K562 (cell line): ENCODE results near the gene LUC7L. TPM values are rescaled to one million over a fixed set of nuclear protein-coding genes. Genes with fewer than 3 reads are reported as not detected.
A peak's percentile ranks its signal among the peaks of the same experiment; 100 is the strongest.

Experiments used
- ARID3B ChIP-seq: fragments of 250-450 bp; sonication (Bioruptor Pico); IDR thresholded peaks from 2 replicates; pipeline ENCODE4 v1.4.0; 2020; ENCODE audit warnings: borderline replicate concordance
- CCNT2 ChIP-seq: IDR thresholded peaks from 2 replicates; pipeline ENCODE4 v1.6.1; 2011; ENCODE audit warnings: borderline replicate concordance, low read depth, mild to moderate bottlenecking, moderate library complexity, mixed read lengths, low read length; ENCODE audit not compliant: insufficient read length; ENCODE audit errors: extremely low read depth
- CLOCK ChIP-seq: fragments of 250-450 bp; sonication (Bioruptor Pico); IDR thresholded peaks from 2 replicates; pipeline ENCODE4 v1.4.0; 2020; ENCODE audit warnings: mild to moderate bottlenecking, moderate library complexity, borderline replicate concordance
- ETS1 ChIP-seq: conservative IDR thresholded peaks from 2 replicates; pipeline ENCODE4 v1.6.1; 2011; ENCODE audit warnings: low read depth, mild to moderate bottlenecking, low read length; ENCODE audit not compliant: control insufficient read depth
- FOSL1 ChIP-seq: fragments of 200-800 bp; sonication (Bioruptor generic); conservative IDR thresholded peaks from 2 replicates; pipeline ENCODE4 v1.6.1; 2016; ENCODE audit warnings: missing genetic modification characterization, missing compliant biosample characterization
- HMBOX1 ChIP-seq: sonication (generic); IDR thresholded peaks from 2 replicates; pipeline ENCODE4 v1.6.1; 2016
- HMG20B ChIP-seq: fragments of 250-450 bp; sonication (Bioruptor Pico); IDR thresholded peaks from 2 replicates; pipeline ENCODE4 v1.5.0; 2021; ENCODE audit warnings: mild to moderate bottlenecking
- HNRNPK ChIP-seq: fragments of 200-400 bp; formaldehyde crosslinking; IDR thresholded peaks from one replicate; pipeline ENCODE4 v1.6.1; 2018; ENCODE audit warnings: mild to moderate bottlenecking, low read depth, low read length; ENCODE audit not compliant: poor library complexity, severe bottlenecking
- LCOR ChIP-seq: sonication (generic); formaldehyde crosslinking; IDR thresholded peaks from 2 replicates; pipeline ENCODE4 v1.8.0; 2022; ENCODE audit warnings: mild to moderate bottlenecking, missing genetic modification reagents
- MXI1 ChIP-seq: IDR thresholded peaks from 2 replicates; pipeline ENCODE4 v1.6.1; 2011; ENCODE audit warnings: low read depth, mild to moderate bottlenecking, improper control_type of control experiment, low read length
- NR2F6 ChIP-seq: fragments of 450-650 bp; formaldehyde crosslinking; IDR thresholded peaks from 2 replicates; pipeline ENCODE4 v1.4.0; 2020; ENCODE audit warnings: mild to moderate bottlenecking
- NR4A1 ChIP-seq, 2 experiments: fragments of 250-450 bp in 1 of 2; fragments of 450-650 bp in 1 of 2; sonication (Bioruptor Pico) in 1 of 2; IDR thresholded peaks; 2 replicates each; pipeline versions ENCODE4 v1.4.0 to v1.6.1; 2016 to 2020; ENCODE audit warnings: mild to moderate bottlenecking in 2 of 2, missing compliant biosample characterization in 1 of 2, missing genetic modification characterization in 1 of 2, moderate library complexity in 1 of 2
- RBM39 ChIP-seq: fragments of 200-400 bp; formaldehyde crosslinking; optimal IDR thresholded peaks from 2 replicates; pipeline ENCODE3; 2018; ENCODE audit warnings: low read depth, low read length
- SRSF9 ChIP-seq: fragments of 200-400 bp; formaldehyde crosslinking; IDR thresholded peaks from 2 replicates; pipeline ENCODE4 v1.6.1; 2017; ENCODE audit warnings: low read depth, low read length, borderline replicate concordance
- ZNF124 ChIP-seq: sonication (generic); formaldehyde crosslinking; IDR thresholded peaks from 2 replicates; pipeline ENCODE4 v1.8.1; 2022; ENCODE audit warnings: missing genetic modification reagents
- ZNF263 ChIP-seq: sonication (generic); formaldehyde crosslinking; IDR thresholded peaks from 2 replicates; pipeline ENCODE4 v1.8.0; 2022; ENCODE audit warnings: mild to moderate bottlenecking, missing genetic modification reagents, borderline replicate concordance
- ZNF707 ChIP-seq: fragments of 250-450 bp; sonication (Bioruptor Pico); conservative IDR thresholded peaks from 2 replicates; pipeline ENCODE4 v1.8.0; 2022; ENCODE audit warnings: inconsistent platforms, mild to moderate bottlenecking, moderate library complexity
- polyA plus RNA-seq, 8 experiments: library from polyadenylated mRNA; depleted of rRNA in 4 of 8; stranded (reverse) in 5 of 8; unstranded in 3 of 8; fragments of >200 nt; fragmentation: Nextera tagmentation in 2 of 8; fragmentation: Illumina TruSeq in 1 of 8; extraction: Ambion mirVana in 2 of 8; extraction: Trizol in 1 of 8; gene quantifications; 2 replicates each; pipeline versions ENCODE4 v1.2.1 to v1.2.3, GENCODE V29; 2011 to 2014; ENCODE audit warnings: inconsistent platforms in 1 of 8, missing spikeins in 1 of 8
- total RNA-seq, 7 experiments: library from RNA; depleted of rRNA in 6 of 7; stranded (reverse); fragments of >200 nt in 6 of 7; fragmentation: Illumina TruSeq in 2 of 7; extraction: Trizol in 2 of 7; gene quantifications; 2 replicates each; pipeline versions ENCODE4 v1.2.1 to v1.2.3, GENCODE V29; 2011 to 2021; ENCODE audit warnings: low replicate concordance in 1 of 7
- TF ChIP-seq, protein P1 (sequence below): fragments of 450-650 bp; IDR thresholded peaks from 2 replicates; pipeline ENCODE4 v1.6.1; 2016; ENCODE audit warnings: antibody characterized with exemption

Gene LUC7L
- total and polyA plus RNA-seq, 9 of the 15 experiments (the other 6 are each of a cell fraction or from before 2014, with no cell fraction given) = 1.7 to 93.3 (median 59.5) TPM

- TF ChIP-seq NR4A1 (CRISPR knock-in tag; IDR thresholded peaks at IDR 0.05) (no peak), NR4A1 (tag; IDR thresholded peaks at IDR 0.05) (no peak), CCNT2 (peak; percentile 70), CLOCK (no peak), ZNF124 (CRISPR knock-in tag) (peak; percentile 66; the same call in 1 of the 2 replicates), ARID3B (CRISPR knock-in tag) (0 out of 2 replicates have a peak, but pooled peaks have one; percentile 53), FOSL1 (tag) (peak; percentile 52; the same call in 1 of the 2 replicates), SRSF9 (no peak), LCOR (CRISPR knock-in tag) (peak; percentile 78; the same call in 1 of the 2 replicates), HMG20B (CRISPR knock-in tag) (no peak), ZNF263 (CRISPR knock-in tag) (peak; percentile 77), ETS1 (peak; percentile 97), RBM39 (no peak), HMBOX1 (no peak), ZNF707 (CRISPR knock-in tag) (no peak), HNRNPK (no peak), MXI1 (no peak), NR2F6 (CRISPR knock-in tag) (no peak)
- TF ChIP-seq, protein P1, sequence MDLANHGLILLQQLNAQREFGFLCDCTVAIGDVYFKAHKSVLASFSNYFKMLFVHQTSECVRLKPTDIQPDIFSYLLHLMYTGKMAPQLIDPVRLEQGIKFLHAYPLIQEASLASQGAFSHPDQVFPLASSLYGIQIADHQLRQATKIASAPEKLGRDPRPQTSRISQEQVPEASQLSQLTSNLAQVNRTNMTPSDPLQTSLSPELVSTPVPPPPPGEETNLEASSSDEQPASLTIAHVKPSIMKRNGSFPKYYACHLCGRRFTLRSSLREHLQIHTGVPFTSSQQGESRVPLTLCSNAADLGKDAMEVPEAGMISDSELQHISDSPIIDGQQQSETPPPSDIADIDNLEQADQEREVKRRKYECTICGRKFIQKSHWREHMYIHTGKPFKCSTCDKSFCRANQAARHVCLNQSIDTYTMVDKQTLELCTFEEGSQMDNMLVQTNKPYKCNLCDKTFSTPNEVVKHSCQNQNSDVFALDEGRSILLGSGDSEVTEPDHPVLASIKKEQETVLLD = no peak
Observed at GRCh38 chr16:228852-229730, at the start of gene LUC7L (continued).
